ENCODE measurements around the gene PALM2AKAP2. TPM values are rescaled to one million over a fixed set of nuclear protein-coding genes. Genes with fewer than 3 reads are reported as not detected.

The PALM2AKAP2 gene
- polyA plus RNA-seq, 4 donors, result 0.81 to 2.0 TPM; not detected in 2

DNA sequence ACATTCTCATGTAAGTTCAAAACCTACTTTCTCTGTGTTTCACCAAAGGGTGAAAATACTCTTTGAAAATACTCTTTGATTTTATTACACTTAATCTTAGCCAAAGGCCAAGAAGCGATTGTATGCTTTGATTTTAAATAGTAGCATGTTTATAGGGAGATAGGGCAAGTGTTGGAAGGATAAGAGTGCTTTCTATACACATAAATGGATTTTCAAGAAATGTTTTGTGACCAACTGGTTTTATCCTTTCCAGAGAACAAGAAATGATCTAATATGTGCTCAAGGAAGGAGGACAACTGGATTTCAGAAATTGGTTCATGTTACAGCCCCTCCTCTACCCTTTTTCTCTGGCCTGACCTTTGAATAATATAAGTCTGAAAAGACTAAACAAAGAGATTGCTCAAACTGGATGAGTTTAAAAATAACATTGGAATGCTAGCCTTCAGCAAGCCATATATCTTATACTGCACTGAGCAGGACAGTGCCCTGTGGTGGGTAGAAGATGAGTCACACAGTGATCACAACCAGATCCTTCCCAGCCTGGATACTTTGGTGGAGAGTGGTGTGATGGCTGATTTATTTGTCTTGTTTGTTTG, 13.1 kb downstream of the PALM2AKAP2 start:
- Histone ChIP-seq H3K9me3 (ENCODE audit: control insufficient read depth in 2 of 2, insufficient read depth in 1 of 2, low read depth in 1 of 2, low read length in 1 of 2) (no peaks in the 10 kb centered on the region), H3K27ac (ENCODE audit: low read depth in 1 of 3, low read length in 2 of 3) (no peak overlapping the region), H3K27me3 (ENCODE audit: control insufficient read depth in 3 of 3, insufficient read depth in 3 of 3, low read length in 3 of 3) (no peaks in the 10 kb centered on the region), H3K4me3 (ENCODE audit: low read depth in 1 of 3, low read length in 3 of 3) (no peak overlapping the region), H3K4me1 (ENCODE audit: control insufficient read depth in 3 of 3, insufficient read depth in 2 of 3, low read depth in 1 of 3, low read length in 2 of 3) (peaks cover 0 to 4% (median 0%) of the 10 kb centered on the region in 3 donors), H3K36me3 (ENCODE audit: control insufficient read depth in 3 of 3, insufficient read depth in 2 of 3, low read depth in 1 of 3, low read length in 3 of 3) (no peaks in the 10 kb centered on the region)
- no peak for FAIRE-seq
- WGBS, 3 donors, result 36 to 63% (median 53%) methylated on average over 1 of the region's 1 CpG
- DNase-seq, result no peak

DNA sequence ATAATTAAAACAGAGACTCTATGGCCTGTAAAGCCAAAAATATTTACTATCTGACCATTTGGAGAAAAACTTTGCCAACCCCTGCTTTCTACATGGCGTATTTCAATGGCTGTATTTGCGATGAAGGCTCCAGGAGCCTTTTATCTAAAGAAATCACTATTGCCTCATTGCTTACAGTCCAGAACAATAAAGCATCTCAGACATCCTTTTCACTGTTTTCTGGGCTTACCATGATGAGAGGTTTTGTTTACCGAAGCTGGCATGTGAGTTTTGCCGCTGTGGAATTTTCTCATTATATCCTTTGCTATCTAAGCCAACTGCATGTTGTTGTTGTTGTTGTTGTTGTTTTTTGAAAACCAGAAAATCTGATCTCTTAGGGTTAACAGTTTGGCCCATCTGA, 13.9 kb downstream of the PALM2AKAP2 start:
- H3K27me3 ChIP-seq (ENCODE audit: control insufficient read depth in 3 of 3, insufficient read depth in 3 of 3, low read length in 3 of 3), result no peaks in the 10 kb centered on the region
- no peak overlapping the region for H3K27ac ChIP-seq (ENCODE audit: low read depth in 1 of 3, low read length in 2 of 3)
- H3K36me3 ChIP-seq (ENCODE audit: control insufficient read depth in 3 of 3, insufficient read depth in 2 of 3, low read depth in 1 of 3, low read length in 3 of 3), result no peaks in the 10 kb centered on the region
- DNase-seq (no peak), FAIRE-seq (no peak)
- H3K9me3 ChIP-seq (ENCODE audit: control insufficient read depth in 2 of 2, insufficient read depth in 1 of 2, low read depth in 1 of 2, low read length in 1 of 2), result no peaks in the 10 kb centered on the region
- no peak overlapping the region for H3K4me3 ChIP-seq (ENCODE audit: low read depth in 1 of 3, low read length in 3 of 3)
- peaks cover 0 to 4% (median 0%) of the 10 kb centered on the region in 3 donors for H3K4me1 ChIP-seq (ENCODE audit: control insufficient read depth in 3 of 3, insufficient read depth in 2 of 3, low read depth in 1 of 3, low read length in 2 of 3)
- WGBS, 3 donors, result 84 to 91% (median 89%) methylated on average over 4 of the region's 4 CpGs

DNA sequence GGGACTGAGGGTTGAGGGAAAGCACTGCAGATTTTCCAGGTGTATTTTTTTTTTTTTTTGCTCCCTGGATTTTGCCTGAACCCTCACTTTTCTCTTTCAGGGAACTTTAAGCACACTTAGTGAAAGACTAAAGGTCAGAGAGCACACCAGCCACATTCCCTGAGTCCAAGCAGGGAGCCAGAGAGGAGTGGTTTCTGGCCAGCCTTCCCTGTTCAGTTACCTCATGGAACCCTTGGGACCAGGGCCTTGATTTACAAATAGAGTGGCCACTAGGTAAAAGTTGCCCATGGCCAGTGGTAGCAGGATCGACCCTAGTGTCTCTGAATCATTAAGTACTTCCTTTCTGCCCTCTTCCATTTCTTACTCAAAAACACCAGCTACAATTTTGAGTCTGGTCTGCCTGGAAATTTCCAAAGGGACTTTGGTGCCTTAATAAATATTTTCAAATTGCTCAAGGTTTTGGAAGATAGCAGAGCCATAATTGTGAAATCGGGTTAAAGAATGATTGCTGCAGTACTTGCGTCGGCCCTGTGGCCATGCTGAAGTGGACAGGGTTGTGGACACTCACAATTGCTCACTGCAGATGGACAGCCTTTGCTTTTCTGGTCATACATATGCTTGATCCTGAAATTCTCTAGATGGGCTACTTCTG, 14.5 kb downstream of the PALM2AKAP2 start:
- no peaks in the 10 kb centered on the region for H3K36me3 ChIP-seq (ENCODE audit: control insufficient read depth in 3 of 3, insufficient read depth in 2 of 3, low read depth in 1 of 3, low read length in 3 of 3)
- H3K4me3 ChIP-seq (ENCODE audit: low read depth in 1 of 3, low read length in 3 of 3), result no peak overlapping the region
- DNase-seq (peak in 1 of 2 donors; percentile 11), FAIRE-seq (no peak)
- H3K9me3 ChIP-seq (ENCODE audit: control insufficient read depth in 2 of 2, insufficient read depth in 1 of 2, low read depth in 1 of 2, low read length in 1 of 2), result no peaks in the 10 kb centered on the region
- peaks cover 0 to 1% (median 0%) of the 10 kb centered on the region in 3 donors for H3K4me1 ChIP-seq (ENCODE audit: control insufficient read depth in 3 of 3, insufficient read depth in 2 of 3, low read depth in 1 of 3, low read length in 2 of 3)
- H3K27ac ChIP-seq (ENCODE audit: low read depth in 1 of 3, low read length in 2 of 3), result peak overlapping the region in 1 of 3 donors; percentile 48
- 71 to 85% (median 79%) methylated on average over 4 of the region's 4 CpGs for WGBS, 3 donors
- H3K27me3 ChIP-seq (ENCODE audit: control insufficient read depth in 3 of 3, insufficient read depth in 3 of 3, low read length in 3 of 3), result no peaks in the 10 kb centered on the region

DNA sequence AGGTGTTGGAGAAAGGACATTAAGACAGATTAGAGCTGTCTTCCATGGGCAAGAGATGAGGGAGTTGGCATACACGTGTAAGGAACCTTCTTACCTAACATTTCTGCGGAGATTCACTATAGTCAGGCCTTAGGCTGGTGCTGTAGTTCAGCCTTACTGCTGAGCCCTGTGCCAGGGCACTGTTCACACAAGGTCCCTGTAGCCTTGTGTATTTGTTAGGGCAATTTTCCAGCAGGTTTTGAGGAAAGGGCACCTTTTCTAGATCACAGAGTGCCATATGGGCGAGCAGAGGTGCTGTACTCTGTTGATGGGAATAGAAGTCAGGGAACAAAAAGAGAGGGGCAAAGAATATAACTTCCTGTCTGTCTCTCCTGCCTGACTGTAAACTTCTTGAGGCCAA, 15.6 kb downstream of the PALM2AKAP2 start:
- Histone ChIP-seq H3K4me1 (ENCODE audit: control insufficient read depth in 3 of 3, insufficient read depth in 2 of 3, low read depth in 1 of 3, low read length in 2 of 3) (no peaks in the 10 kb centered on the region), H3K27ac (ENCODE audit: low read depth in 1 of 3, low read length in 2 of 3) (no peak overlapping the region), H3K36me3 (ENCODE audit: control insufficient read depth in 3 of 3, insufficient read depth in 2 of 3, low read depth in 1 of 3, low read length in 3 of 3) (no peaks in the 10 kb centered on the region), H3K9me3 (ENCODE audit: control insufficient read depth in 2 of 2, insufficient read depth in 1 of 2, low read depth in 1 of 2, low read length in 1 of 2) (no peaks in the 10 kb centered on the region), H3K4me3 (ENCODE audit: low read depth in 1 of 3, low read length in 3 of 3) (no peak overlapping the region), H3K27me3 (ENCODE audit: control insufficient read depth in 3 of 3, insufficient read depth in 3 of 3, low read length in 3 of 3) (no peaks in the 10 kb centered on the region)
- FAIRE-seq (no peak), DNase-seq (no peak)
- WGBS, 3 donors, result 80 to 84% (median 84%) methylated on average over 3 of the region's 3 CpGs

DNA sequence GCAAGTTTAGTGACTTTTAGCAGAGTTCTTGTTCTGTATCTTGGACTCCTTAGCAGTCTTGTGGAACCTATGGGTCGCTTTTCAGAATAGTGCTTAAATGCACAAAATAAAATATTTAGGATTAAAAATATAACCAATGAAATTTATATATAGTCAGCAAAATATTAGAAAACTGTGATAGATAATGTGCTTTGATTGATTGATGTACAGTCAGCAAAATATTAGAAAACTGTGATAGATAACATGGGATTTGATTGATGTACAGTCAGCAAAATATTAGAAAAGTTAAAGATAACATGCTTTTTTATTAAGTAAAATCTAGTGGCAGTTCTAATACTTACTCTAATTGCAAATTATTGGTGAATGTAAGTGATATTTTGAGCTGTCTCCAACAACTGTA, 16.1 kb downstream of the PALM2AKAP2 start:
- DNase-seq, result no peak
- H3K27ac ChIP-seq (ENCODE audit: low read depth in 1 of 3, low read length in 2 of 3), result no peak overlapping the region
- 86 to 91% (median 89%) methylated on average over 1 of the region's 1 CpG for WGBS, 3 donors
- no peaks in the 10 kb centered on the region for H3K4me1 ChIP-seq (ENCODE audit: control insufficient read depth in 3 of 3, insufficient read depth in 2 of 3, low read depth in 1 of 3, low read length in 2 of 3)
- H3K36me3 ChIP-seq (ENCODE audit: control insufficient read depth in 3 of 3, insufficient read depth in 2 of 3, low read depth in 1 of 3, low read length in 3 of 3), result no peaks in the 10 kb centered on the region
- FAIRE-seq, result no peak
- H3K9me3 ChIP-seq (ENCODE audit: control insufficient read depth in 2 of 2, insufficient read depth in 1 of 2, low read depth in 1 of 2, low read length in 1 of 2), result no peaks in the 10 kb centered on the region
- no peak overlapping the region for H3K4me3 ChIP-seq (ENCODE audit: low read depth in 1 of 3, low read length in 3 of 3)
- no peaks in the 10 kb centered on the region for H3K27me3 ChIP-seq (ENCODE audit: control insufficient read depth in 3 of 3, insufficient read depth in 3 of 3, low read length in 3 of 3)

DNA sequence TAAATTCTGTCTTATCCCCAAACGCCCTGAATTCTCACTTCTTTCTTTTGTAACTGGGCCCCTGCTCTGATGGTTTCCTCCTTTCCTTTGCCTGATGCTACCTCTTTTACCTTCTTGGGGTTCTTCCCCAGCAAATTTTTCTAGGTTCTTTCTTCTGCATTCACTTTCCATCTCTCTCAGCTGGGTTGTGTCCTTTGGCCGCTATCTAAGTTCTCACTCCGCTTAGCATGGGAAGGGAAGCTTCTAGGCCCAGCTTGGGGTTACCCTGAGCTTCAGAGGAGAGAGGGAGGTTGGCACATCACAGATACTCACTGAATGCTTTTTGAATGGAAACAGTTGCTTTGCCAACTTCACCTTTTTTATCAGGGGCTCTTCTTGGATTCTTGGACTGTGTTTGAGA, 17.0 kb downstream of the PALM2AKAP2 start:
- Histone ChIP-seq H3K4me3 (ENCODE audit: low read depth in 1 of 3, low read length in 3 of 3) (no peak overlapping the region), H3K36me3 (ENCODE audit: control insufficient read depth in 3 of 3, insufficient read depth in 2 of 3, low read depth in 1 of 3, low read length in 3 of 3) (no peaks in the 10 kb centered on the region), H3K27me3 (ENCODE audit: control insufficient read depth in 3 of 3, insufficient read depth in 3 of 3, low read length in 3 of 3) (no peaks in the 10 kb centered on the region), H3K4me1 (ENCODE audit: control insufficient read depth in 3 of 3, insufficient read depth in 2 of 3, low read depth in 1 of 3, low read length in 2 of 3) (no peaks in the 10 kb centered on the region), H3K9me3 (ENCODE audit: control insufficient read depth in 2 of 2, insufficient read depth in 1 of 2, low read depth in 1 of 2, low read length in 1 of 2) (no peaks in the 10 kb centered on the region), H3K27ac (ENCODE audit: low read depth in 1 of 3, low read length in 2 of 3) (no peak overlapping the region)
- WGBS, 3 donors, result 84 to 94% (median 88%) methylated on average over 3 of the region's 3 CpGs
- no peak for DNase-seq
- no peak for FAIRE-seq

DNA sequence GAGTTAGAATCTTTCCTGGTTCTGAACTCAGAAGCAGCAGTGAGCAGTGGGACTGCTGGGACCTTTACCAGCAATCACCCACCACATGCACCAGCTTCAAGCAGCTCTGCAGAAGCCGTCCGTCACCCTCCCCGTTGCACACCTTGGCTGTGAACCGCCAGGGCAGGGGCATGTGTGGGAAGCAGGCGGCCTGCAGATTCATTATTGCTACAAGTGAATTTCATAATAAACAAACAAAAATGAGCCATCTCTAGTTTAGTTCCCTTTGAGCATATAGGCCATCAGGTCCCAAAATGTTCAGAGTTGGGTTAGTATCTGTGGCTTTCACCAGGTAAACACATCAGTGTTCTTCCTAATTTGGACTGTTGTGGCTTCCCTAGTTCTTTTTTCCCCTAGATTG, 17.5 kb downstream of the PALM2AKAP2 start:
- 91 to 97% (median 92%) methylated on average over 5 of the region's 5 CpGs for WGBS, 3 donors
- FAIRE-seq (no peak), DNase-seq (no peak)
- Histone ChIP-seq H3K27ac (ENCODE audit: low read depth in 1 of 3, low read length in 2 of 3) (no peak overlapping the region), H3K9me3 (ENCODE audit: control insufficient read depth in 2 of 2, insufficient read depth in 1 of 2, low read depth in 1 of 2, low read length in 1 of 2) (no peaks in the 10 kb centered on the region), H3K36me3 (ENCODE audit: control insufficient read depth in 3 of 3, insufficient read depth in 2 of 3, low read depth in 1 of 3, low read length in 3 of 3) (no peaks in the 10 kb centered on the region), H3K4me1 (ENCODE audit: control insufficient read depth in 3 of 3, insufficient read depth in 2 of 3, low read depth in 1 of 3, low read length in 2 of 3) (no peaks in the 10 kb centered on the region), H3K4me3 (ENCODE audit: low read depth in 1 of 3, low read length in 3 of 3) (no peak overlapping the region), H3K27me3 (ENCODE audit: control insufficient read depth in 3 of 3, insufficient read depth in 3 of 3, low read length in 3 of 3) (no peaks in the 10 kb centered on the region)

DNA sequence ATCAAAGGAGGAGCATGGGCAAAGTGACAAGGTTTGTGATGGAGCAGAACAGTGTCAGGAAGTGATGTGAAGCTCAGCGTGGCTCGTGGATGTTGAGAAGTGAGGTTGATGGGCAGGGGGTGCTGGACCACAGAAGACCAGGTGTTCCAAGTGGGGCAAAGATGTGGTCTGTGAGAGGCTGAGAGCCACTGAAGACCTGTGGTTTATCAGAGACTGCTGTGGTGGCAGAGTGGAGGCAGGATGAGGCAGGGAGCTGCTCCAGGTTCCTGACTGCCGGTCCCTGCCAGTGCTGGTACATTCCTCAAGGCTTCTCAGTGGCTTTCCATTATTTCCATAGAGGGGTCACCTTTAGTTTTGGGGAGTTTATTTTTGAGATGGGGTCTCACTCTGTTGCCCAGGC, 19.1 kb downstream of the PALM2AKAP2 start:
- no peaks in the 10 kb centered on the region for H3K36me3 ChIP-seq (ENCODE audit: control insufficient read depth in 3 of 3, insufficient read depth in 2 of 3, low read depth in 1 of 3, low read length in 3 of 3)
- FAIRE-seq (no peak), DNase-seq (no peak)
- H3K4me1 ChIP-seq (ENCODE audit: control insufficient read depth in 3 of 3, insufficient read depth in 2 of 3, low read depth in 1 of 3, low read length in 2 of 3), result no peaks in the 10 kb centered on the region
- no peak overlapping the region for H3K4me3 ChIP-seq (ENCODE audit: low read depth in 1 of 3, low read length in 3 of 3)
- no peaks in the 10 kb centered on the region for H3K9me3 ChIP-seq (ENCODE audit: control insufficient read depth in 2 of 2, insufficient read depth in 1 of 2, low read depth in 1 of 2, low read length in 1 of 2)
- WGBS, 3 donors, result 82 to 91% (median 84%) methylated on average over 3 of the region's 3 CpGs
- no peaks in the 10 kb centered on the region for H3K27me3 ChIP-seq (ENCODE audit: control insufficient read depth in 3 of 3, insufficient read depth in 3 of 3, low read length in 3 of 3)
- peak overlapping the region in 1 of 3 donors; percentile 6 for H3K27ac ChIP-seq (ENCODE audit: low read depth in 1 of 3, low read length in 2 of 3)

DNA sequence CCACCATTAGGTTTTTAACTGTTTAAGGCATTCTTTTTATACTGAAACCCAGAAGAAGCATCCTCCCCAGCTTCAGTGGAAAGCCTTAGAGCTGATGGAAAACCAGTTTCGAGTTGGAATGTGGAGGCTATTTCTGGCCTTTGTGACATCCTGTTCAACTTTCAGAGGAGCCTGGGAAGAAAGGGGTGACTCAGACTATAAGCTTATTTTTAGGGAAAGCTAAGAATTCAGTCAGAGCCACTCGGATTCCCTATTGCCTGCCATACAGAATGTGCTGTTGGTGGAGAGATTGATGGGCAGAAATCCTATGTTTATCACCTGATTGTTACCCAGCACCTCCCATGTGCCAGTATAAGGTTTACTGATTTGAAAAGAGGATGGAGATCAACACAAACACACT, 19.8 kb downstream of the PALM2AKAP2 start:
- Histone ChIP-seq H3K4me3 (ENCODE audit: low read depth in 1 of 3, low read length in 3 of 3) (no peak overlapping the region), H3K27me3 (ENCODE audit: control insufficient read depth in 3 of 3, insufficient read depth in 3 of 3, low read length in 3 of 3) (no peaks in the 10 kb centered on the region), H3K4me1 (ENCODE audit: control insufficient read depth in 3 of 3, insufficient read depth in 2 of 3, low read depth in 1 of 3, low read length in 2 of 3) (no peaks in the 10 kb centered on the region), H3K36me3 (ENCODE audit: control insufficient read depth in 3 of 3, insufficient read depth in 2 of 3, low read depth in 1 of 3, low read length in 3 of 3) (no peaks in the 10 kb centered on the region), H3K27ac (ENCODE audit: low read depth in 1 of 3, low read length in 2 of 3) (peak overlapping the region in 1 of 3 donors; percentile 17), H3K9me3 (ENCODE audit: control insufficient read depth in 2 of 2, insufficient read depth in 1 of 2, low read depth in 1 of 2, low read length in 1 of 2) (no peaks in the 10 kb centered on the region)
- FAIRE-seq (no peak), DNase-seq (no peak)
- 45 to 55% (median 50%) methylated on average over 2 of the region's 2 CpGs for WGBS, 3 donors
